Lower lobe of right lung (tissue), 2 donors: Measurements from ENCODE around the gene C16orf78. TPM values are rescaled to one million over a fixed set of nuclear protein-coding genes. Genes with fewer than 3 reads are reported as not detected.

Experiments used
- ATAC-seq, 2 donors: fragments of 200-7000 bp; cut with Tn5 transposase; one replicate each; pipeline ENCODE4 v1.9.1; 2020 to 2022; ENCODE audit warnings: mild to moderate bottlenecking in 2 of 2, moderate library complexity in 2 of 2
- DNase-seq: peaks from one replicate; pipeline ENCODE4 v3.0.0-alpha.2; 2020
- H3K27ac ChIP-seq: fragments of 200-600 bp; one replicate; pipeline ENCODE4 v1.8.0; 2022
- H3K27me3 ChIP-seq: fragments of 200-600 bp; one replicate; pipeline ENCODE4 v1.8.0; 2022; ENCODE audit warnings: low read depth
- H3K36me3 ChIP-seq: fragments of 200-600 bp; one replicate; pipeline ENCODE4 v1.8.0; 2022; ENCODE audit warnings: mild to moderate bottlenecking
- H3K4me1 ChIP-seq: fragments of 200-600 bp; one replicate; pipeline ENCODE4 v1.8.0; 2022
- H3K4me3 ChIP-seq: fragments of 200-600 bp; one replicate; pipeline ENCODE4 v1.8.0; 2022; ENCODE audit warnings: mild to moderate bottlenecking
- H3K9me3 ChIP-seq: fragments of 200-600 bp; one replicate; pipeline ENCODE4 v1.8.0; 2022
- CTCF ChIP-seq: fragments of 200-600 bp; IDR thresholded peaks from one replicate; pipeline ENCODE4 v1.8.0; 2022; ENCODE audit warnings: antibody characterized with exemption, mild to moderate bottlenecking
- intact Hi-C: fragments of 100-400 bp; cut with DNase I; formaldehyde crosslinking; loops from one replicate; pipeline ENCODE4 v1.11.0; 2022
- total RNA-seq: library from RNA; stranded (reverse); fragmentation: NEBNext Ultra II Directional; extraction: Animal tissue kit (Norgen Biotek cat#: 25700); gene quantifications from one replicate; pipeline ENCODE4 v1.2.1, GENCODE V29; 2021
- donor health status: DM: no; HTN: yes; CAD: no; lungs with severe emphysema.

The C16orf78 gene
- total RNA-seq, 1 donor from 2014 or later: not detected

GRCh38 chr16:49396206-49396720 lies 22.7 kb downstream of the C16orf78 start:
- no peaks in the 10 kb centered on the region for H3K27me3 ChIP-seq
- H3K36me3 ChIP-seq: no peaks in the 10 kb centered on the region
- intact Hi-C loops: no loop called here
- H3K27ac ChIP-seq: no peak overlapping the region
- H3K4me3 ChIP-seq: no peak overlapping the region
- H3K4me1 ChIP-seq: no peaks in the 10 kb centered on the region
- no peak for ATAC-seq
- TF ChIP-seq CTCF: no peak
- no peak for DNase-seq
- no peaks in the 10 kb centered on the region for H3K9me3 ChIP-seq

GRCh38 chr16:49398761-49399160 lies 25.2 kb downstream of the C16orf78 start:
- no peaks in the 10 kb centered on the region for H3K4me1 ChIP-seq
- DNase-seq: no peak
- no peak for ATAC-seq
- no peak for TF ChIP-seq CTCF
- H3K27ac ChIP-seq: no peak overlapping the region
- intact Hi-C loops: no loop called here
- no peaks in the 10 kb centered on the region for H3K36me3 ChIP-seq
- peaks cover 4% of the 10 kb centered on the region for H3K9me3 ChIP-seq
- H3K27me3 ChIP-seq: no peaks in the 10 kb centered on the region
- H3K4me3 ChIP-seq: no peak overlapping the region

GRCh38 chr16:49399594-49400364 lies 26.2 kb downstream of the C16orf78 start:
- Histone ChIP-seq H3K4me3 (no peak overlapping the region), H3K36me3 (no peaks in the 10 kb centered on the region), H3K27ac (no peak overlapping the region), H3K27me3 (no peaks in the 10 kb centered on the region), H3K4me1 (no peaks in the 10 kb centered on the region), H3K9me3 (peaks cover 4% of the 10 kb centered on the region)
- intact Hi-C loops: no loop called here
- DNase-seq (no peak), ATAC-seq (no peak)
- no peak for TF ChIP-seq CTCF

GRCh38 chr16:49400611-49401010 lies 27.0 kb downstream of the C16orf78 start:
- H3K27me3 ChIP-seq: no peaks in the 10 kb centered on the region
- no peaks in the 10 kb centered on the region for H3K4me1 ChIP-seq
- H3K36me3 ChIP-seq: no peaks in the 10 kb centered on the region
- ATAC-seq: no peak
- no peak overlapping the region for H3K4me3 ChIP-seq
- no peak overlapping the region for H3K27ac ChIP-seq
- DNase-seq: no peak
- no peak for TF ChIP-seq CTCF
- H3K9me3 ChIP-seq: peaks cover 4% of the 10 kb centered on the region
- intact Hi-C loops: no loop called here

- no peak overlapping the region for H3K4me3 ChIP-seq
- TF ChIP-seq CTCF: no peak
- no peak overlapping the region for H3K27ac ChIP-seq
- ATAC-seq (no peak), DNase-seq (no peak)
- H3K27me3 ChIP-seq: no peaks in the 10 kb centered on the region
- peaks cover 4% of the 10 kb centered on the region for H3K9me3 ChIP-seq
- intact Hi-C loops: no loop called here
- H3K36me3 ChIP-seq: no peaks in the 10 kb centered on the region
- peaks cover 8% of the 10 kb centered on the region for H3K4me1 ChIP-seq
These were observed 31.5 kb downstream of the C16orf78 start for GRCh38 chr16:49405123-49405522.
